ENCODE data around the gene SCAMP5.

The SCAMP5 gene

GRCh38 chr15:75054172-75054897, 59.0 kb downstream of the SCAMP5 start:
- no peak overlapping the region for H3K9ac ChIP-seq (ENCODE audit: low read length)
- no peaks in the 10 kb centered on the region for H3K4me1 ChIP-seq (ENCODE audit: control insufficient read depth, insufficient read depth, low read length)
- no peaks in the 10 kb centered on the region for H3K9me3 ChIP-seq (ENCODE audit: control insufficient read depth, low read length)
- no peaks in the 10 kb centered on the region for H3K27me3 ChIP-seq (ENCODE audit: control insufficient read depth, insufficient read depth, low read length)
- H3K36me3 ChIP-seq (ENCODE audit: control insufficient read depth, insufficient read depth, low read length): no peaks in the 10 kb centered on the region
- no peak overlapping the region for H3K4me3 ChIP-seq (ENCODE audit: low read length)

GRCh38 chr15:75056036-75056435, 60.7 kb downstream of the SCAMP5 start:
- Histone ChIP-seq H3K4me1 (ENCODE audit: control insufficient read depth, insufficient read depth, low read length) (no peaks in the 10 kb centered on the region), H3K36me3 (ENCODE audit: control insufficient read depth, insufficient read depth, low read length) (no peaks in the 10 kb centered on the region), H3K9ac (ENCODE audit: low read length) (no peak overlapping the region), H3K9me3 (ENCODE audit: control insufficient read depth, low read length) (no peaks in the 10 kb centered on the region), H3K4me3 (ENCODE audit: low read length) (no peak overlapping the region), H3K27me3 (ENCODE audit: control insufficient read depth, insufficient read depth, low read length) (no peaks in the 10 kb centered on the region)

- Histone ChIP-seq H3K9ac (ENCODE audit: low read length) (no peak overlapping the region), H3K4me1 (ENCODE audit: control insufficient read depth, insufficient read depth, low read length) (no peaks in the 10 kb centered on the region), H3K36me3 (ENCODE audit: control insufficient read depth, insufficient read depth, low read length) (no peaks in the 10 kb centered on the region), H3K9me3 (ENCODE audit: control insufficient read depth, low read length) (no peaks in the 10 kb centered on the region), H3K4me3 (ENCODE audit: low read length) (no peak overlapping the region), H3K27me3 (ENCODE audit: control insufficient read depth, insufficient read depth, low read length) (no peaks in the 10 kb centered on the region)
Observed at GRCh38 chr15:75058127-75058905, 63.0 kb downstream of the SCAMP5 start.

- H3K9ac ChIP-seq (ENCODE audit: low read length): no peak overlapping the region
- H3K4me3 ChIP-seq (ENCODE audit: low read length): no peak overlapping the region
- H3K27me3 ChIP-seq (ENCODE audit: control insufficient read depth, insufficient read depth, low read length): no peaks in the 10 kb centered on the region
- H3K36me3 ChIP-seq (ENCODE audit: control insufficient read depth, insufficient read depth, low read length): no peaks in the 10 kb centered on the region
- no peaks in the 10 kb centered on the region for H3K4me1 ChIP-seq (ENCODE audit: control insufficient read depth, insufficient read depth, low read length)
- H3K9me3 ChIP-seq (ENCODE audit: control insufficient read depth, low read length): no peaks in the 10 kb centered on the region
Observed at GRCh38 chr15:75059607-75060006, 64.2 kb downstream of the SCAMP5 start.

GRCh38 chr15:75061272-75061671, 65.9 kb downstream of the SCAMP5 start:
- Histone ChIP-seq H3K9ac (ENCODE audit: low read length) (no peak overlapping the region), H3K4me1 (ENCODE audit: control insufficient read depth, insufficient read depth, low read length) (no peaks in the 10 kb centered on the region), H3K4me3 (ENCODE audit: low read length) (no peak overlapping the region), H3K36me3 (ENCODE audit: control insufficient read depth, insufficient read depth, low read length) (no peaks in the 10 kb centered on the region), H3K27me3 (ENCODE audit: control insufficient read depth, insufficient read depth, low read length) (no peaks in the 10 kb centered on the region), H3K9me3 (ENCODE audit: control insufficient read depth, low read length) (no peaks in the 10 kb centered on the region)

GRCh38 chr15:75062706-75063105, 67.3 kb downstream of the SCAMP5 start:
- Histone ChIP-seq H3K9me3 (ENCODE audit: control insufficient read depth, low read length) (no peaks in the 10 kb centered on the region), H3K4me3 (ENCODE audit: low read length) (no peak overlapping the region), H3K27me3 (ENCODE audit: control insufficient read depth, insufficient read depth, low read length) (no peaks in the 10 kb centered on the region), H3K36me3 (ENCODE audit: control insufficient read depth, insufficient read depth, low read length) (no peaks in the 10 kb centered on the region), H3K9ac (ENCODE audit: low read length) (no peak overlapping the region), H3K4me1 (ENCODE audit: control insufficient read depth, insufficient read depth, low read length) (no peaks in the 10 kb centered on the region)

GRCh38 chr15:75063338-75063737, 68.0 kb downstream of the SCAMP5 start:
- H3K9ac ChIP-seq (ENCODE audit: low read length): no peak overlapping the region
- no peaks in the 10 kb centered on the region for H3K4me1 ChIP-seq (ENCODE audit: control insufficient read depth, insufficient read depth, low read length)

GRCh38 chr15:75063889-75064288, 68.5 kb downstream of the SCAMP5 start:
- H3K27me3 ChIP-seq (ENCODE audit: control insufficient read depth, insufficient read depth, low read length): no peaks in the 10 kb centered on the region
- H3K4me3 ChIP-seq (ENCODE audit: low read length): no peak overlapping the region
- H3K36me3 ChIP-seq (ENCODE audit: control insufficient read depth, insufficient read depth, low read length): no peaks in the 10 kb centered on the region
- no peaks in the 10 kb centered on the region for H3K9me3 ChIP-seq (ENCODE audit: control insufficient read depth, low read length)
- no peak overlapping the region for H3K9ac ChIP-seq (ENCODE audit: low read length)
- H3K4me1 ChIP-seq (ENCODE audit: control insufficient read depth, insufficient read depth, low read length): no peaks in the 10 kb centered on the region

More at GRCh38 chr15:75063338-75063737, 68.0 kb downstream of the SCAMP5 start:
- H3K36me3 ChIP-seq (ENCODE audit: control insufficient read depth, insufficient read depth, low read length): no peaks in the 10 kb centered on the region
- H3K4me3 ChIP-seq (ENCODE audit: low read length): no peak overlapping the region
- H3K27me3 ChIP-seq (ENCODE audit: control insufficient read depth, insufficient read depth, low read length): no peaks in the 10 kb centered on the region
- no peaks in the 10 kb centered on the region for H3K9me3 ChIP-seq (ENCODE audit: control insufficient read depth, low read length)

- no peaks in the 10 kb centered on the region for H3K4me1 ChIP-seq (ENCODE audit: control insufficient read depth, insufficient read depth, low read length)
- no peaks in the 10 kb centered on the region for H3K9me3 ChIP-seq (ENCODE audit: control insufficient read depth, low read length)
Observed at GRCh38 chr15:75064846-75065245, 69.5 kb downstream of the SCAMP5 start.

GRCh38 chr15:75065467-75065850, 70.1 kb downstream of the SCAMP5 start:
- Histone ChIP-seq H3K9ac (ENCODE audit: low read length) (no peak overlapping the region), H3K4me1 (ENCODE audit: control insufficient read depth, insufficient read depth, low read length) (no peaks in the 10 kb centered on the region), H3K36me3 (ENCODE audit: control insufficient read depth, insufficient read depth, low read length) (no peaks in the 10 kb centered on the region), H3K4me3 (ENCODE audit: low read length) (no peak overlapping the region), H3K27me3 (ENCODE audit: control insufficient read depth, insufficient read depth, low read length) (peaks cover 3% of the 10 kb centered on the region), H3K9me3 (ENCODE audit: control insufficient read depth, low read length) (no peaks in the 10 kb centered on the region)

More at GRCh38 chr15:75064846-75065245, 69.5 kb downstream of the SCAMP5 start:
- Histone ChIP-seq H3K27me3 (ENCODE audit: control insufficient read depth, insufficient read depth, low read length) (no peaks in the 10 kb centered on the region), H3K9ac (ENCODE audit: low read length) (no peak overlapping the region), H3K36me3 (ENCODE audit: control insufficient read depth, insufficient read depth, low read length) (no peaks in the 10 kb centered on the region), H3K4me3 (ENCODE audit: low read length) (no peak overlapping the region)

GRCh38 chr15:75065851-75066509, 70.6 kb downstream of the SCAMP5 start:
- Histone ChIP-seq H3K4me1 (ENCODE audit: control insufficient read depth, insufficient read depth, low read length) (no peaks in the 10 kb centered on the region), H3K36me3 (ENCODE audit: control insufficient read depth, insufficient read depth, low read length) (no peaks in the 10 kb centered on the region), H3K4me3 (ENCODE audit: low read length) (no peak overlapping the region)

More at GRCh38 chr15:75065851-75066509, 70.6 kb downstream of the SCAMP5 start:
- H3K9ac ChIP-seq (ENCODE audit: low read length): no peak overlapping the region
- peaks cover 3% of the 10 kb centered on the region for H3K27me3 ChIP-seq (ENCODE audit: control insufficient read depth, insufficient read depth, low read length)
- H3K9me3 ChIP-seq (ENCODE audit: control insufficient read depth, low read length): no peaks in the 10 kb centered on the region
